Cardiac muscle cell (in vitro differentiated cells and primary cell): ENCODE measurements around the gene SEPTIN1. TPM values are rescaled to one million over a fixed set of nuclear protein-coding genes. Genes with fewer than 3 reads are reported as not detected.
A peak's percentile ranks its signal among the peaks of the same experiment; 100 is the strongest.

Source experiments
- DNase-seq, 2 donors: peaks; one replicate each; pipeline versions ENCODE4 v3.0.0 to v3.0.0-alpha.2; 2010 to 2017; ENCODE audit warnings: low read depth in 1 of 2, low spot score in 1 of 2
- H3K27ac ChIP-seq: fragments of 200-600 bp; sonication (generic); 2 replicates; pipeline ENCODE4 v1.5.1; 2016
- H3K27me3 ChIP-seq: fragments of 200-600 bp; sonication (generic); 2 replicates; pipeline ENCODE4 v1.6.0; 2016; ENCODE audit warnings: control low read depth
- H3K36me3 ChIP-seq: fragments of 200-600 bp; sonication (generic); 2 replicates; pipeline ENCODE4 v1.5.1; 2016; ENCODE audit warnings: control low read depth
- H3K4me1 ChIP-seq: fragments of 200-600 bp; sonication (generic); 2 replicates; pipeline ENCODE4 v1.8.1; 2017; ENCODE audit warnings: low read depth, mild to moderate bottlenecking, mixed run types
- H3K4me3 ChIP-seq: fragments of 200-600 bp; sonication (generic); 2 replicates; pipeline ENCODE4 v1.5.1; 2016; ENCODE audit warnings: mild to moderate bottlenecking
- H3K9me3 ChIP-seq: fragments of 200-600 bp; sonication (generic); 2 replicates; pipeline ENCODE4 v1.5.1; 2017; ENCODE audit warnings: low read depth, mild to moderate bottlenecking, control low read depth
- polyA plus RNA-seq: library from polyadenylated mRNA; unstranded; fragments of >200 nt; fragmentation: Nextera tagmentation; extraction: Ambion mirVana; gene quantifications from 2 replicates; pipeline ENCODE4 v1.2.1, GENCODE V29; 2016
- total RNA-seq: library from RNA; depleted of rRNA; stranded (reverse); fragments of >200 nt; gene quantifications from 2 replicates; pipeline ENCODE4 v1.2.3, GENCODE V29; 2016
- TF ChIP-seq, protein P1 (sequence below): IDR thresholded peaks from 2 replicates; pipeline ENCODE4 v1.5.1; 2012; ENCODE audit warnings: low read depth, mild to moderate bottlenecking, low read length

SEPTIN1 gene
- total and polyA plus RNA-seq, 2 experiments from 2014 or later: 0.95 to 11.9 TPM

DNA sequence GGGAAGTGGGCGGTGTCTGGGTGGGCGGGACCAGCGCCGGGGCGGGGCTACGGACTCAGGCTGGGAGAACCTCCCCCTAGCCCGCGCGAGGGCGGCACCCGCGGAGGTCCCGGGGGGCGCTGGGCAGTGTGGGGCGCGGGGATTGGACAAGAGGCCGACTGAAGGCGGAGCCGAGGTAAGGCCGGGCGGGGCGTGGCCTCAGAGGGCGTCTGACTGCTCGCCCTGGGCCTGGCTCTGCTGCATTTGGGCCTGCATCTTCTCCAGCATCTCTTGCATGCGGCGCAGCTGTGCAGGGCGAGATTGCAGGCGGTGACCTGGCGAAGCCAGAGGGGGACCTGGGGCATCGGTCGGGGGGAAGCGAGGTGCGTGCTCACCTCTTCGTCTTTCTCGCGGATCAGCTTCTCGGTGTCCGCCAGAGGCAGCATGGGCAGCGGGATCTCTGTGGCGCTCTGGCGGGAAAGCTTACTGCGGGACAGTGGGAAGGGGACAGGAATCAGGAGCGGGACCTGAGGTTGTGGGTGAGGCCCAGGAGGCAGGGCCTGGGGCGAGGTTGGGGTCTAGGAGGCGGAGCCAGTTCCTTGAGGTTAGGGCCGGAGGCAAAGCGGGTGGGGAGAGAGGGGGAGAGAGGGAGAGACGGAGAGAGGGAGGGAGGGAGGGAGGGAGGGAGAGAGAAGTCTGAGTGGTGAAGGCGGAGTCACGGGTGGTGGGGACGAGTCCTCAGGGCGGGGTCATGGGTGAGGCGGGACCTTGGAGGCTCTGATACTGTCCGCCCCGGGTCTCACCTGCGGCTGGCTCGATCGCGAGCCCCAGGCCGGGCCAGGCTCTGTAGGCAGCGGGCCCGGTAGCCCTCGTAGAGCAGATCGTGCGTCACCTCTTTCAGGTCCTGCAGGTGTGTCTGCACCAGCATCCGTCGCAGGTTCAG is 3.9 kb downstream of the SEPTIN1 start:
- Histone ChIP-seq H3K4me1 (peaks cover 9% of the 10 kb centered on the region), H3K9me3 (no peaks in the 10 kb centered on the region), H3K27ac (peak overlapping the region; percentile 98), H3K4me3 (peak overlapping the region; percentile 60), H3K27me3 (no peaks in the 10 kb centered on the region), H3K36me3 (no peaks in the 10 kb centered on the region)
- DNase-seq: peak; percentile 99
- TF ChIP-seq, protein P1, sequence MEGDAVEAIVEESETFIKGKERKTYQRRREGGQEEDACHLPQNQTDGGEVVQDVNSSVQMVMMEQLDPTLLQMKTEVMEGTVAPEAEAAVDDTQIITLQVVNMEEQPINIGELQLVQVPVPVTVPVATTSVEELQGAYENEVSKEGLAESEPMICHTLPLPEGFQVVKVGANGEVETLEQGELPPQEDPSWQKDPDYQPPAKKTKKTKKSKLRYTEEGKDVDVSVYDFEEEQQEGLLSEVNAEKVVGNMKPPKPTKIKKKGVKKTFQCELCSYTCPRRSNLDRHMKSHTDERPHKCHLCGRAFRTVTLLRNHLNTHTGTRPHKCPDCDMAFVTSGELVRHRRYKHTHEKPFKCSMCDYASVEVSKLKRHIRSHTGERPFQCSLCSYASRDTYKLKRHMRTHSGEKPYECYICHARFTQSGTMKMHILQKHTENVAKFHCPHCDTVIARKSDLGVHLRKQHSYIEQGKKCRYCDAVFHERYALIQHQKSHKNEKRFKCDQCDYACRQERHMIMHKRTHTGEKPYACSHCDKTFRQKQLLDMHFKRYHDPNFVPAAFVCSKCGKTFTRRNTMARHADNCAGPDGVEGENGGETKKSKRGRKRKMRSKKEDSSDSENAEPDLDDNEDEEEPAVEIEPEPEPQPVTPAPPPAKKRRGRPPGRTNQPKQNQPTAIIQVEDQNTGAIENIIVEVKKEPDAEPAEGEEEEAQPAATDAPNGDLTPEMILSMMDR: peak; percentile 25

DNA sequence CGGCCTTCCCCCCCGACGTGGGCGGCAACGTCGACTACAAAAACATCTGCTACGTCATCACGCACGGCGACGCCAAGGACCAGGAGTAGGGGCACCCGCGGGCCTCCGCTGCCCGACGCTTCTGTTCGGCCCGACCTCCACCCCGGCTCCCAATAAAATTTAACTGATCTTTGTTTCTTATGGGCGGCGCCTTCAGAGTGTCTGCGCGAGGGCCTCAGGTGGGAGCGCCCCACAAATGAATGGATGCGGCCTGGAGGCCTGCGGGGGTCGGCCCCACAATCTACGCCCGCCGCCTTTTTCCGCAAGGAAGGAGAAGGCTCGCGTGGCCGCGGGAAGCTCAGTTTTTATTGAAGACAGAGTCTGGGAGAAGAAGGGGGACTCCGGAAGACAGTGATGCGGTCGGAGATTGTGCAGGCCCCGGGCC is 4.5 kb downstream of the SEPTIN1 start:
- TF ChIP-seq, protein P1: no peak
- peaks cover 9% of the 10 kb centered on the region for H3K4me1 ChIP-seq
- H3K9me3 ChIP-seq: no peaks in the 10 kb centered on the region
- no peaks in the 10 kb centered on the region for H3K36me3 ChIP-seq
- peak; percentile 86 to 95 for DNase-seq
- no peaks in the 10 kb centered on the region for H3K27me3 ChIP-seq
- H3K4me3 ChIP-seq: peak overlapping the region; percentile 60
- H3K27ac ChIP-seq: peak overlapping the region; percentile 98

DNA sequence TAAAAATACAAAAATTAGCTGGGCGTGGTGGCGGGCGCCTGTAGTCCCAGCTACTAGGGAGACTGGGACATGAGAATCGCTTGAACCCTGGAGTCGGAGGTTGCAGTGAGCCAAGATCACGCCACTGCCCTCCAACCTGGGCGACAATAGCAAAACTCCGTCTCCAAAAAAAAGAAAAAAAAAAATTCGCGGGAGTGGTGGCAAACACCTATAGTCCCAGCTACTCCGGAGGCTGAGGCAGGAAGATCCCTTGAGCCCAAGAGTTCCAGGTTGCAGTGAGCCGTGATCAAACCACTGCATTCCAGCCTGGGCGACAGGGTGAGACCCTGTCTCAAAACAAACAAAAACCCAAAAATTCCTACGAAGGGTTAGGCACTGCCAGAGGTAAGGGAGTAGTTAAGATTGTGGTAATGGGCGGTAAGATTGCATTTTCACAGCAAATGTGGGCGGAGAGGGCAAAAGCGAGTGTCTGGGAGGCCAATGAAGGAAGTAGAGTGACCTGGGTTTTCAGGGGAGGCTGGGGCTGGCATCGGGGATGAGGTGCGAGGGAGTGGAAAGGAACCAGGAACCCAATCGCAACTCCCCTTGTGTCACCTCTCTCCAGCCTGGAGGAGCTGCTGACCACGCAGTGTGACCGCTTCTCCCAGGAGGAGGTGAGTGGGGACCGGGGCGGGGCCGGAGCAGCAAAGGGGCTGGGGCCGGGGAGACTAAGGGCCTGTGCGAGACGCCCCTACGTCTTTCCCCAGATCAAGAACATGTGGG is 5.1 kb downstream of the SEPTIN1 start:
- Histone ChIP-seq H3K4me1 (peaks cover 15% of the 10 kb centered on the region), H3K27ac (peak overlapping the region; percentile 98), H3K4me3 (no peak overlapping the region), H3K36me3 (no peaks in the 10 kb centered on the region), H3K27me3 (no peaks in the 10 kb centered on the region), H3K9me3 (no peaks in the 10 kb centered on the region)
- DNase-seq: no peak
- TF ChIP-seq, protein P1: no peak

DNA sequence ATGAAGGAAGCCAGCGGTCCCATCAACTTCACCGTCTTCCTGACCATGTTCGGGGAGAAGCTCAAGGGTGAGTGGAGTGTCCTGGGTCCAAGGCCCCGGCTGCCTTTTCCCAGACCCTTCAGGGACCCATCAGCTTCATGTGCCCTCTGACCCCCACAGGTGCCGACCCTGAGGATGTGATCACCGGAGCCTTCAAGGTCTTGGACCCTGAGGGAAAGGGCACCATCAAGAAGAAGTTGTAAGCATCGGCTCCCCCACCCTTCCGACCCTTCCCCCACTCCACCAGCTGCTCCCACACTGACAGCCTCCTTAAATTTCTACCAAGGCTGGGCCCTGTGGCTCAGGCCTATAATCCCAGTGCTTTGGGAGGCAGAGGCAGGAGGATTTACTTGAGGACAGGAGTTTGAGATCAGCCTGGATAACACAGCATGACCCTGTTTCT is 5.9 kb downstream of the SEPTIN1 start:
- Histone ChIP-seq H3K27ac (peak overlapping the region; percentile 98), H3K36me3 (no peaks in the 10 kb centered on the region), H3K4me3 (no peak overlapping the region), H3K27me3 (no peaks in the 10 kb centered on the region), H3K4me1 (peaks cover 23% of the 10 kb centered on the region), H3K9me3 (no peaks in the 10 kb centered on the region)
- DNase-seq: no peak
- TF ChIP-seq, protein P1: no peak

DNA sequence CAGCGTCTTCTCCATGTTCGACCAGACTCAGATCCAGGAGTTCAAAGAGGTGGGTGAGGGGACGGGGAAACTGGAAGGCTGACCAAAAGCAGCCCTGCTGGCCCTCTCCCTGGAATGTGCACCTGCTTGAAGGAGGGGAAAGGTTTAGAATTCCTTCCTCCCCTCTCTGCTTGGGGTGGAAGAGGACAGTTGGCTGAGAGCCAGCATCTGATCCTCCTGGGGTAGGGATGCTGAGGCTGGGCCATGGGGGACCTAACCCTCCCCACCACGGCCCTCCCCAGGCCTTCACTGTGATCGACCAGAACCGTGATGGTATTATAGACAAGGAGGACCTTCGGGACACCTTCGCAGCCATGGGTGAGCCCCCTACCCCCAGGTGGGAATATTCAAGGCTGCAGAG is 6.5 kb downstream of the SEPTIN1 start:
- no peak overlapping the region for H3K4me3 ChIP-seq
- no peaks in the 10 kb centered on the region for H3K36me3 ChIP-seq
- TF ChIP-seq, protein P1: no peak
- no peak overlapping the region for H3K27ac ChIP-seq
- no peak for DNase-seq
- peaks cover 25% of the 10 kb centered on the region for H3K4me1 ChIP-seq
- H3K9me3 ChIP-seq: no peaks in the 10 kb centered on the region
- H3K27me3 ChIP-seq: no peaks in the 10 kb centered on the region
